Stimulated activated CD4-positive, alpha-beta T cell treated with anti-CD3 and anti-CD28 coated beads, Interleukin-2, amount 100 ng/mL, for 48 hours (primary cell): ENCODE measurements around the gene POLA2.

Source experiments
- DNase-seq, 2 donors: peaks; one replicate each; pipeline ENCODE4 v3.0.0-alpha.2; 2020

The POLA2 gene

DNA sequence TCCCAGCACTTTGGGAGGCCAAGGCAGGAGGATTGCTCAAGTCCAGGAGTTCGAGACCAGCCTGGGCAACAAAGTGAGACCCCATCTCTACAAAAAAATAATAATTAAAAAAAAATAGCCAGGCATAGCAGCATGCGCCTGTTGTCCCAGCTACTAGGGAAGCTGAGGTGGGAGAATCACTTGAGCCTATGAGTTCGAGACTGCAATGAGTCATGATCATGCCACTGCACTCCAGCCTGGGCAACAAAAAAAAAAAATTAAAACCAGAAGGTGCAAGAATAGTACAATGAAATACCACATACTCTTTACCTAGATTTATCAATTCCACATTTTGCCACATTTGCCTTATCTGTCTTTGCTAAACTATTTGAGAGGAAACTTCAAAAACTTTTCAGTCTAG lies 80.1 kb downstream of the POLA2 start:
- DNase-seq = no peak
